Naive thymus-derived CD8-positive, alpha-beta T cell (primary cell): ENCODE measurements around the gene PSMD12. TPM values are rescaled to one million over a fixed set of nuclear protein-coding genes. Genes with fewer than 3 reads are reported as not detected.
"Not testable (repeated sequence)": the region's sequence is repeated elsewhere in the genome, so short reads cannot be mapped to it uniquely, and the experiment has no call there.

ENCODE experiments used
- ATAC-seq, 2 donors: fragments of 150-1000 bp; cut with Tn5 transposase in 1 of 2; sonication (Bioruptor Pico), chemical (Tn5 transposase) in 1 of 2; 1 replicate in 1 of 2; 2 replicates in 1 of 2; pipeline ENCODE4 v1.10.0; 2021; ENCODE audit warnings: mild to moderate bottlenecking in 2 of 2, moderate library complexity in 2 of 2
- POLR2A ChIA-PET: fragments of 350-600 bp; sonication (Branson Sonifier 250); formaldehyde crosslinking; loops from one replicate; lab custom pipeline; 2021; ENCODE audit warnings: antibody characterized with exemption; lab: Charles Lee
- DNase-seq, 10 donors: peaks; one replicate each; pipeline versions ENCODE4 v3.0.0 to v3.0.0-alpha.2; 2020 to 2022
- H3K27ac Mint-ChIP-seq, 10 donors: one replicate each; pipeline ENCODE4 v1.8.0; 2020 to 2022; ENCODE audit warnings: mild to moderate bottlenecking in 10 of 10, mixed read lengths in 10 of 10, moderate library complexity in 4 of 10, inconsistent platforms in 1 of 10
- H3K27me3 Mint-ChIP-seq, 5 donors: one replicate each; pipeline ENCODE4 v1.8.0; 2021 to 2022; ENCODE audit warnings: mixed read lengths in 5 of 5
- H3K36me3 Mint-ChIP-seq, 3 donors: one replicate each; pipeline ENCODE4 v1.8.0; 2020 to 2022; ENCODE audit warnings: mixed read lengths in 3 of 3, mild to moderate bottlenecking in 2 of 3, inconsistent platforms in 1 of 3
- H3K4me1 Mint-ChIP-seq, 4 donors: one replicate each; pipeline ENCODE4 v1.8.0; 2021 to 2022; ENCODE audit warnings: mixed read lengths in 4 of 4
- H3K4me3 Mint-ChIP-seq, 10 donors: one replicate each; pipeline ENCODE4 v1.8.0; 2020 to 2022; ENCODE audit warnings: mild to moderate bottlenecking in 10 of 10, mixed read lengths in 10 of 10, moderate library complexity in 6 of 10, inconsistent platforms in 1 of 10
- H3K9me3 Mint-ChIP-seq, 9 donors: one replicate each; pipeline ENCODE4 v1.8.0; 2020 to 2022; ENCODE audit warnings: mixed read lengths in 9 of 9, mild to moderate bottlenecking in 3 of 9, inconsistent platforms in 1 of 9, moderate library complexity in 1 of 9
- polyA plus RNA-seq, 3 donors: library from polyadenylated mRNA; unstranded; fragments of 300-500 nt; fragmentation: Illumina TruSeq; gene quantifications; one replicate each; pipeline ENCODE4 v1.2.3, GENCODE V29; 2021
- total RNA-seq, 8 experiments: library from RNA in 2 of 8; stranded (reverse) in 2 of 8; gene quantifications; one replicate each; pipeline ENCODE4 v1.2.3 and lab custom pipeline; 2021 to 2026

Gene PSMD12
- total and polyA plus RNA-seq, 5 experiments from 2014 or later: 32.0 to 45.4 (median 33.0) TPM

DNA sequence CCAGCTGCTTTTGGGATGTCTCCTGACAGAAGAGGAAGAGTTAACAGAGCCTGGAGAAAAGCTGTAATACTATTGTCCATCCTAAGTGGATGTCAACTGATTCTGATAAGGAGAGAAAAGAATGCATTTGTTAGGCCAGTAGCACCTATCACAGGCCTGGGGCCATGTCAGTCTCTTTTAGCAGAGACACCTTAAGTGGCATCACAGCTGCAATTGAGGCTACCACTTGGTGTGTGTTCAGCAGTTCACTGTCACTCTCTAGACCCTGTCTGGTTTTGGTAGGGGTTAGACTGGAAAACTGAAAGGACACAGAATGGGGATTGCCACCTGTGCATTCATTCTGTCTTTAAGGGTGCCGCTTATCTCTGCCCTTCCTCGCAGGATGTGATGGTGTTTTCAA, 42.0 kb downstream of the PSMD12 start:
- Mint-ChIP-seq H3K27ac (no peak overlapping the region), H3K4me1 (peaks cover 0 to 2% (median 0%) of the 10 kb centered on the region in 4 donors), H3K9me3 (peaks cover 0 to 4% (median 0%) of the 10 kb centered on the region in 9 donors), H3K4me3 (no peak overlapping the region), H3K27me3 (peaks cover 0 to 2% (median 0%) of the 10 kb centered on the region in 5 donors), H3K36me3 (no peaks in the 10 kb centered on the region)
- ATAC-seq (no peak), DNase-seq (no peak)
- POLR2A ChIA-PET: interaction anchor here (0.6 kb wide), 1 partner anchor 8 kb away, joined by 3 read pairs; no protein-coding TSS in a partner anchor

DNA sequence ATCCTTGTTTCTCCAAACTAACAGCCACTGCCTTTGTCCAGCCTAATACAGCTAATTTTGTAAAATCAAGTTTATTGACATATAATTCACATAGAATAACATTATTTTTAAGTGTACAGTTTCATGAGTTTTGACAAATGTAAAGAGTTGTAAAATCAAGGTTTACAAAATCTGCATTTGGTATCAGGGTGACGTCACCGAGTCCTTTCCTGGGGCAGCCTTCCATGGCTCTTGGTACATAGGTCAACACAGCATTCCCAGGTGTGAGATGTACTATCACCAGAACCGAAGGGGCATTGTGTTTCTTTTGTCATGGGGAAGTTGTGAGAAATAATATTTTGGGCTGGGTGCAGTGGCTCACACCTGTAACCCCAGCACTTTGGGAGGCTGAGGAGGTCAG, 42.9 kb downstream of the PSMD12 start:
- Mint-ChIP-seq H3K4me1 (peaks cover 0 to 2% (median 0%) of the 10 kb centered on the region in 4 donors), H3K36me3 (no peaks in the 10 kb centered on the region), H3K4me3 (no peak overlapping the region), H3K27me3 (peaks cover 0 to 2% (median 0%) of the 10 kb centered on the region in 5 donors), H3K9me3 (peaks cover 0 to 2% (median 0%) of the 10 kb centered on the region in 9 donors), H3K27ac (no peak overlapping the region)
- POLR2A ChIA-PET: no interaction called here
- no peak for DNase-seq
- ATAC-seq: no peak

GRCh38 chr17:67322042-67322787, 44.2 kb downstream of the PSMD12 start:
- H3K9me3 Mint-ChIP-seq: no peaks in the 10 kb centered on the region
- no peak overlapping the region for H3K27ac Mint-ChIP-seq
- DNase-seq (no peak), ATAC-seq (no peak)
- H3K4me3 Mint-ChIP-seq: no peak overlapping the region
- POLR2A ChIA-PET: no interaction called here
- peaks cover 0 to 2% (median 0%) of the 10 kb centered on the region in 5 donors for H3K27me3 Mint-ChIP-seq
- peaks cover 0 to 2% (median 0%) of the 10 kb centered on the region in 4 donors for H3K4me1 Mint-ChIP-seq
- no peaks in the 10 kb centered on the region for H3K36me3 Mint-ChIP-seq

DNA sequence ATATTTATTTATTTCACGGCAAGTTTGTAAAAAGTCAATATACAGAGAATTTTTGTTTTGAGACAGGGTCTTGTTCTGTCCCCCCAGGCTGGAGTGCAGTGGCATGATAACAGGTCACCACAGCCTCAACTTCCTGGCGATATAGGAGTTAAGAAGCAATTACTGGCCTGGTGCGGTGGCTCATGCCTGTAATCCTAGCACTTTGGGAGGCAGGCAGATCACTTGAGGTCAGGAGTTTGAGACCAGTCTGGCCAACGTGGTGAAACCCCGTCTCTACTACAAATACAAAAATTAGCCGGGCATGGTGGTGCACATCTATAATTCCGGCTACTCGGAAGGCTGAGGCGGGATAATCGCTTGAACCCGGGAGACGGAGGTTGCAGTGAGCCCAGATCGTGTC, 44.9 kb downstream of the PSMD12 start:
- H3K27ac Mint-ChIP-seq: not testable (repeated sequence)

DNA sequence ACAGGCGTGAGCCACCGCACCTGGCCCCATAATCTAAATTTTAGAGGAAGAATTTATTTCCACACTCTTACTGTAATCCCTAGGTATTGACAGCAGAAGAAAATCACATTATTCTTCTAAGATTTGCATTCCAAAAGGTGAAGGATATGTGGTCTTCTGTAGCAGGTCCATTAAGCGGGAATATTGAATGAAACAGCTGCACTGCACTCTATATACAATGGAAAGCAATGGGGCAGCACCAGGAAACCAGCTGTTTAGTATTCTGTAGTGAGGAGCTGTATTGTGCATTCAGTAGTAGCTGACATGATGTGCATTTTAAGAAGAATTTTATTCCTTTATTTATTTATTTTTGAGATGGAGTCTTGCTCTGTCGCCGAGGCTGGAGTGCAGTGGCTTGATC, 49.6 kb downstream of the PSMD12 start:
- Mint-ChIP-seq H3K4me3 (no peak overlapping the region), H3K9me3 (no peaks in the 10 kb centered on the region), H3K27ac (no peak overlapping the region), H3K27me3 (peaks cover 0 to 4% (median 2%) of the 10 kb centered on the region in 5 donors), H3K36me3 (no peaks in the 10 kb centered on the region), H3K4me1 (peaks cover 0 to 2% (median 0%) of the 10 kb centered on the region in 4 donors)
- no peak for DNase-seq
- POLR2A ChIA-PET: interaction anchor here (0.6 to 0.7 kb wide), 2 partner anchors 8 to 61 kb away, joined by 3 read pairs; no protein-coding TSS in a partner anchor
- ATAC-seq: no peak

More for the DNA sequence above, 44.9 kb downstream of the PSMD12 start:
- H3K9me3 Mint-ChIP-seq, H3K27me3 Mint-ChIP-seq, H3K4me1 Mint-ChIP-seq, H3K4me3 Mint-ChIP-seq, H3K36me3 Mint-ChIP-seq, ATAC-seq, DNase-seq: not testable (repeated sequence)
- POLR2A ChIA-PET: interaction anchor here (0.6 kb wide), 1 partner anchor 14 kb away, joined by 5 read pairs; no protein-coding TSS in a partner anchor

GRCh38 chr17:67315865-67316264, 50.5 kb downstream of the PSMD12 start:
- no peak for DNase-seq
- Mint-ChIP-seq H3K36me3 (no peaks in the 10 kb centered on the region), H3K4me1 (peaks cover 0 to 2% (median 0%) of the 10 kb centered on the region in 4 donors), H3K9me3 (no peaks in the 10 kb centered on the region), H3K27me3 (peaks cover 0 to 4% (median 2%) of the 10 kb centered on the region in 5 donors), H3K27ac (no peak overlapping the region), H3K4me3 (no peak overlapping the region)
- POLR2A ChIA-PET: interaction anchor here (0.7 kb wide), 1 partner anchor 1235 kb away, joined by 3 read pairs; no protein-coding TSS in a partner anchor
- ATAC-seq: no peak

DNA sequence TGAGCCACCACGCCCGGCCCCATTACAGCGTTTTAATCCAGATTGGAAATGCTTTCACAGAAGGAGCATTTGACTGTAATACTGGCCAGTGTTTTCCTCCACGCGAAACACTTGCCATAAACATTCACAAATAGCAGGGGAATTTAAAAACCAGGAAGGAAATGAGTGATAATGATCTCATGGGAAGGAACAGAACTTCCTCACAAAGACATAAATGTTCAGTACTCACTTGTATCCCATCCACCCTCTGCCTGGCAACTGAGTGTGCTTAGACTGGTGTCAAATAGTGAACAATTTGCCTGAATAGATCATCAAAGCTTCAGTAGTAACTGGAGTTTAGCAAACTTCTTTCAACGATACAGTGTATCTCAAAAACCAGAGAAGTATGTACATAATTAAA, 54.1 kb downstream of the PSMD12 start:
- H3K36me3 Mint-ChIP-seq: no peaks in the 10 kb centered on the region
- no peak overlapping the region for H3K4me3 Mint-ChIP-seq
- H3K27ac Mint-ChIP-seq: no peak overlapping the region

GRCh38 chr17:67311575-67311974, 54.8 kb downstream of the PSMD12 start:
- H3K4me1 Mint-ChIP-seq: no peaks in the 10 kb centered on the region
- H3K9me3 Mint-ChIP-seq: no peaks in the 10 kb centered on the region
- no peak overlapping the region for H3K4me3 Mint-ChIP-seq
- H3K27me3 Mint-ChIP-seq: peaks cover 0 to 3% (median 0%) of the 10 kb centered on the region in 5 donors
- no peak overlapping the region for H3K27ac Mint-ChIP-seq
- POLR2A ChIA-PET: no interaction called here
- ATAC-seq (no peak), DNase-seq (no peak)
- H3K36me3 Mint-ChIP-seq: no peaks in the 10 kb centered on the region

More for the DNA sequence above, 54.1 kb downstream of the PSMD12 start:
- H3K4me1 Mint-ChIP-seq: no peaks in the 10 kb centered on the region
- POLR2A ChIA-PET: no interaction called here
- DNase-seq (no peak), ATAC-seq (no peak)
- H3K9me3 Mint-ChIP-seq: no peaks in the 10 kb centered on the region
- peaks cover 0 to 3% (median 0%) of the 10 kb centered on the region in 5 donors for H3K27me3 Mint-ChIP-seq

GRCh38 chr17:67310406-67310805, 56.0 kb downstream of the PSMD12 start:
- H3K36me3 Mint-ChIP-seq: no peaks in the 10 kb centered on the region
- H3K27ac Mint-ChIP-seq: no peak overlapping the region
- ATAC-seq: no peak
- H3K4me1 Mint-ChIP-seq: no peaks in the 10 kb centered on the region
- H3K27me3 Mint-ChIP-seq: peaks cover 0 to 3% (median 0%) of the 10 kb centered on the region in 5 donors
- POLR2A ChIA-PET: no interaction called here
- no peak for DNase-seq
- no peaks in the 10 kb centered on the region for H3K9me3 Mint-ChIP-seq
- no peak overlapping the region for H3K4me3 Mint-ChIP-seq

GRCh38 chr17:67305446-67306235, 60.7 kb downstream of the PSMD12 start:
- H3K27me3 Mint-ChIP-seq, H3K27ac Mint-ChIP-seq, H3K4me1 Mint-ChIP-seq, H3K9me3 Mint-ChIP-seq, ATAC-seq, DNase-seq, H3K36me3 Mint-ChIP-seq, H3K4me3 Mint-ChIP-seq, POLR2A ChIA-PET: not testable (repeated sequence)

DNA sequence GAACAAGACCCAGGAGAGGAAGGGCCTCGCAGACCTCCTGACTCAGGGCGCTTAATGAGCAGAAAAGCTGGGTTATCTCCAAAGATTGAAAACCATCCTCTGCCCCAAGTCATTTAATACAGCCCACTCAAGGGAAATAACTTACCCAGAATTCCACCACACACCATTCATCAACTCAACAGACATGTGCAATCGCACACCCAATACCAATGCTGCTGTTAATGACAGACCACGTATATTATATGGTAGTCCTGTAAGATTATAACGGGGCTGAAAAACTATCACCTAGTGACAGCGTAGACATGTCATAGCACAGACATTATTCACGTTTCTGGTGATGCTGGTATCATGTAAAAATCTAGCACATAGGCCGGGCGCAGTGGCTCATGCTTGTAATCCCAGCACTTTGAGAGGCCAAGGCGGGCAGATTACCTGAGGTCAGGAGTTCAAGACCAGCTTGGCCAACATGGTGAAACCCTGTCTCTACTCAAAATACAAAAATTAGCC, 68.9 kb downstream of the PSMD12 start:
- ATAC-seq: no peak
- H3K36me3 Mint-ChIP-seq: no peaks in the 10 kb centered on the region

DNA sequence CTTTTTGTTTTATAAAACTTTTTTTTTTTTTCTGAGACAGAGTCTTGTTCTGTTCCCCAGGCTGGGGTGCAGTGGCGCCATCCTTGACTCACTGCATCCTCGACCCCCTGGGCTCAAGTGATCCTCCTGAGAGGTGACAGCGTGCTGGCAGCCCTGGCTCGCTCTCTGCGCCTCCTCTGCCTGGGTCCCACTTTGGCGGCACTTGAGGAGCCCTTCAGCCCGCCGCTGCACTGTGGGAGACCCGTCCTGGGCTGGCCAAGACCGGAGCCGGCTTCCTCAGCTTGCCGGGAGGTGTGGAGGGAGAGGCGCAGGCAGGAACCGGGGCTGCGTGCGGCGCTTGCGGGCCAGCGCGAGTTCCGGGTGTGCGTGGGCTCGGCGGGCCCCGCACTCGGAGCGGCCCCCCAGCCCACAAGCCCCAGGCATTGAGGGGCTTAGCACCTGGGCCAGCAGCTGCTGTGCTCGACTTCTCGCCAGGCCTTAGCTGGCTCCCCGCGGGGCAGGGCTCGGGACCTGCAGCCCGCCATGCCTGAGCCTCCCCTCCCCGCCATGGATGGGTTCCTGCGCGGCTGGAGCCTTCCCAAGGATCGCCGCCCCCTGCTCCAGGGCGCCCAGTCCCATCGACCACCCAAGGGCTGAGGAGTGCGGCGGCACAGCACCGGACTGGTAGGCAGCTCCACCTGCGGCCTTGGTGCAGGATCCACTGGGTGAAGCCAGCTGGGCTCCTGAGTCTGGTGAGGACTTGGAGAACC, 71.8 kb downstream of the PSMD12 start:
- POLR2A ChIA-PET: interaction anchor here (0.6 kb wide), 1 partner anchor 677 kb away, joined by 3 read pairs; no protein-coding TSS in a partner anchor
- no peak overlapping the region for H3K4me3 Mint-ChIP-seq

More for the DNA sequence above, 68.9 kb downstream of the PSMD12 start:
- POLR2A ChIA-PET: no interaction called here
- no peak overlapping the region for H3K4me3 Mint-ChIP-seq
- no peak overlapping the region for H3K27ac Mint-ChIP-seq
- DNase-seq: no peak
- H3K27me3 Mint-ChIP-seq: no peaks in the 10 kb centered on the region
- no peaks in the 10 kb centered on the region for H3K9me3 Mint-ChIP-seq
- H3K4me1 Mint-ChIP-seq: peaks cover 0 to 7% (median 1%) of the 10 kb centered on the region in 4 donors

More for the DNA sequence above, 71.8 kb downstream of the PSMD12 start:
- Mint-ChIP-seq H3K9me3 (no peaks in the 10 kb centered on the region), H3K36me3 (no peaks in the 10 kb centered on the region), H3K27ac (no peak overlapping the region), H3K4me1 (peaks cover 0 to 8% (median 1%) of the 10 kb centered on the region in 4 donors), H3K27me3 (peaks cover 0 to 2% (median 0%) of the 10 kb centered on the region in 5 donors)
- no peak for ATAC-seq
- DNase-seq: no peak
